HG03457 (cell line): ENCODE data around the gene MEF2A.
"Not testable (repeated sequence)": the region's sequence is repeated elsewhere in the genome, so short reads cannot be mapped to it uniquely, and the experiment has no call there.

Experiments
- ATAC-seq: cut with Tn5 transposase; IDR thresholded peaks from one replicate; pipeline ENCODE4 v1.9.1; 2021; ENCODE audit warnings: moderate number of reproducible peaks; ENCODE audit not compliant: unreplicated experiment

Gene MEF2A

DNA sequence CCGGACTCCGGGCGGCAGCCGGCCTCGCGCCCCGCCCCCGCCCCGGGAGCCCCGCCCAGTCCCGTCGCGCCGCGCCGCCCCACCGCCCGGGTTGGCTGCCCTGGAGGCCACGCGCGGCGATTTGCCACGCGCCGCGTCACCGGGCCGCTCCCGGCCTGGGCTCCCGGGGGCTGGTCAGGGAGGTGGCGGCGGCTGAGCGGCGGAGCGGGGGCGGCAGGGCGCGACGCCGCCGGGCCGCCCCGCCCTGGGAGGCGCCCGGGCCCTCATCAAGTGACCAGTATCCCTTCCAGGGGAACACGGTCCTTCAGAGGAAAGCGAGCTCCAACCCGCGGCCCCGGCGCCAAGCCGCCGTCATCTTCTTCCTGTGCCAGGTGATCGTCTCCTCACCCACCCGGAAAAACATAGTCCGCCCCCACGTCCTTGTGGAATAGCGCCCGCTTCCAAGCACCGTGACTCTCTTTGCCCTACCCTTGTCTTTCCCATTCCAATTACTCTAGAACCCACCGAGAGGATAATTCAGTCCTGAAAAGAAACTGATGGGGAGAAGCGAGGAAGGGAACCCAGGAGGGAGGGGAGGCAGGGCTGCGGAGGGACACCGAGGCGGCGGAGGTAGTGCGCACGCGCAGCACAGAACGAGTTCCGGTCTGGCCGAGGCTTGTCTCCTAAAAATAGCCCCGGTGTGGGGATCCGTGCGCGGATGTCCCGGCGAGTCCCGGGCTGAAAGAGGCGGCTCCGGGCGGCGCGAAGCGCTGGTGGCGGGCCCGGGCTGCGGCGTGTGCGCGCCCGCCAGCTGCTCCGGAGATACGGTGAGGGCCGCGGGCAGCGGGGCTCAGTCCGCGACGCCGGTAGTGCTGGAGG is at the start of gene MEF2A:
Gene MEF2A, plus strand, starts transcription at position 686 of the 858 bp plus-strand sequence. CDS start 67,136 bp downstream, outside the sequence.
- peak; percentile 37 for ATAC-seq

DNA sequence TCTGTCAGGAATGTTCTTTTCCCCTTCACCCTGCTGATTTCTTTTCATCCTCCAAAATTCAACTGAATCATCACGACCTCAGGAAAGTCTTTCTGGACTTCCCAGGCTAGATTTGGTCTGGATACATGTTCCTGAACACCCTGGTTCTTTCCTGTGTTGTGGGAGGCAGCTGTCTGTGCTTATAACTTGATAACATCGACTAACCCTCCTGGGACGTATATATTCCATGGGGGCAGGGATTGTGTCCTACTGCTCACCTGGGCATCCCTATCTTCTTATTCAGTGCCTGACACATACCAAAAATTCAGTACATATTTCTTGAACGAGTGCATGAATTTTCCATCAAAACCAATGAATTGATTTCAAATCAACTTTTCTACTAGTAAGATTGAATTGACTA is 47.6 kb upstream of the MEF2A start:
- no peak for ATAC-seq

GRCh38 chr15:99519366-99519765 is 46.4 kb upstream of the MEF2A start:
- ATAC-seq: not testable (repeated sequence)

DNA sequence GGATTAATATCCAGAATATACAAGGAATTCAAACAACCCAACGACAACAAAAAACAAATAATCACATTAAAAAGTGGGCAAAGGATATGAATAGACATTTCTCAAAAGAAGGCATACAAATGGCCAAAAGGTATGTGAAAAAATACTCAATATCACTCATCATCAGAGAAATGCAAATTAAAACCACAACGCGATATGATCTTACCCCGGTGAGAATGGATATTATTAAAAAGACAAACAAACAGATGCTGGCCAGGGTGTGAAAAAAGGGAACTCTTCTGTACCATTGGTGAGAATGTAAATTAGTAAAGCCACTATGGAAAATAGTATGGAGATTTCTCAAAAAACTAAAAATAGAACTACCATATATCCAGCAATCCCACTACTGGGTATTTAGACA is 43.5 kb upstream of the MEF2A start:
- no peak for ATAC-seq

DNA sequence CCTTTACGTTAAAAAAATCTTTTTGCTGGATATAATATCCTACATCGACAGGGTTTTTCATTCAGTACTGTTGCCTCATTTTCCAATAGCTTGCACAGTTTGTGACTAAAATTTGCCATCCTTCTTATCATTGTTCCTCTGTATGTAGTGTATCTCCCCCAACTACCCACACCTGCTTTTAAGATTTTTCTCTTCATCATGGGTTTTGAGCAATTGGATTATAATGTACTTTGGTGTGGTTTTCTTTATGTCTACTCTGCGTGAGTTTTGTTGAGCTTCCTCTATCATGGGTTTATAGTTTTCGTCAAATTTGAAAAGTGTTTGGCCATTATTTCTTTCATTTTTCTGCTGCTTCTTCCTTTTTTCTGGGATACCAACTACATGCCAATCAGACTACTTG is 39.6 kb upstream of the MEF2A start:
- ATAC-seq: no peak

DNA sequence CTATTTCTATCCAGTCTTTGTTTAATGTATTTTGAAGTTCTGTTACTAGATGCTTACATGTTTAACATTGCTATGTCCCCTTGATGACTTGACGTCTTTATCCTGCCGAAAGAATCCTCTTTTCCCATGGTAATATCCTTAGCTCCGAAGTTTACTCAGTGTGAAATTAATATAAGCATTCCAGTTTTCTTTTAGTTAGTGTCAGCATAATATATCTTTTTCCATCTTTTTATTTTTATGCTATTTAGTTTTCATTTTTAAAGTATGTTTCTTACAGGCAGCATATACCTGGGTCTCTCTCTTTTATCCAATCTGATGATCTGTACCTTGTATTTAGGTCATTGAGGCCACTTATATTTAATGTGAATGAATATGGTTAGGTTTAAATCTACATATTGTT is 39.1 kb upstream of the MEF2A start:
- no peak for ATAC-seq

DNA sequence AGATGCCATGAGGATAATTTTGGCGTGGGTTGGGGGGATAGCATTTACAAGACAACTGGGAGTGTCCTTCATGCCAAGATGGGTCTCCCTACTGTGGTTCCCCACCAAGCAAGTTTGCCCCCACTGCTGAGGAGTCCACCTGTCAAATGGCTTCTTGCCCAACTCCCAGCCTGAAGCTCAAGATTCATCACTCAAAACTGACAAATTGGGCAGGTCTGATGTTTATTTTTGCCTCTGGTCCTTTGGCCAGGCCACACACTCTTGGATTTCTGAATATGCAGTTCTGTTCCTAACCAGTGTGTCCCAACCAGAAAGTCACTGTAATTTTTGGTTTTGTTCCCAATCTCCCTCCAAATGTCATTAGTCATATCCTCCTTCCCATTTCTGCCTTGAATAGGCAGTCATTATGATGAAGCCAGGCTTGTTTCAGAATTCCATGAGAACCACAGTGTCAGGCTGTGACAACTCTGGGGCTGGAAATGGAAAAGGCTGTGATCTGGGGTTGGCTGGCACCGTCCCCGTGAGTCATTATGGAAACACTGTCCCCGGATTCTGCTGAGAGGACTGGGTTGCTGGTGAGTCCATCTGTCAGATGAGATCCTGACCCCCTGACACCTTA is 29.3 kb upstream of the MEF2A start:
- ATAC-seq: no peak

GRCh38 chr15:99537344-99537743 is 28.4 kb upstream of the MEF2A start:
- no peak for ATAC-seq

DNA sequence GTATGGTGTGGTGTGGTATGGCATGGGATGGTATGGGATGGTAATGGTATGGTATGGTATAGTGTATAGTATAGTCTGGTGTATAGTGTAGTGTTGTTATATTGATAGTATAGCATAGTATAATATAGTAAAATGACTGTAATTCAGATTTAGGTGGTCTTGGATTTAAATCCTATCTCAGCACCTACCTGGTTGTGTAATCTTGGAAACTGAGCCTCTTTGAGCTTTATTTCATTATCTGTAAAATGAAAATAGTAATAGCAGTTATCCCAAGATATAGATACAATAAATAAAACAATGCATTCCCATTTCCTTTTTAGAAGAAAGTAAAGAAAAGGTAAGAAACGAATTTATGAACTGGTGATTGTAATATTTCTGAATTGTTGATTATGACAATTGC is 27.5 kb upstream of the MEF2A start:
- no peak for ATAC-seq

- no peak for ATAC-seq
Observed at GRCh38 chr15:99542828-99543227, 23.0 kb upstream of the MEF2A start.

- ATAC-seq: no peak
Observed at GRCh38 chr15:99545605-99546004, 20.2 kb upstream of the MEF2A start.

DNA sequence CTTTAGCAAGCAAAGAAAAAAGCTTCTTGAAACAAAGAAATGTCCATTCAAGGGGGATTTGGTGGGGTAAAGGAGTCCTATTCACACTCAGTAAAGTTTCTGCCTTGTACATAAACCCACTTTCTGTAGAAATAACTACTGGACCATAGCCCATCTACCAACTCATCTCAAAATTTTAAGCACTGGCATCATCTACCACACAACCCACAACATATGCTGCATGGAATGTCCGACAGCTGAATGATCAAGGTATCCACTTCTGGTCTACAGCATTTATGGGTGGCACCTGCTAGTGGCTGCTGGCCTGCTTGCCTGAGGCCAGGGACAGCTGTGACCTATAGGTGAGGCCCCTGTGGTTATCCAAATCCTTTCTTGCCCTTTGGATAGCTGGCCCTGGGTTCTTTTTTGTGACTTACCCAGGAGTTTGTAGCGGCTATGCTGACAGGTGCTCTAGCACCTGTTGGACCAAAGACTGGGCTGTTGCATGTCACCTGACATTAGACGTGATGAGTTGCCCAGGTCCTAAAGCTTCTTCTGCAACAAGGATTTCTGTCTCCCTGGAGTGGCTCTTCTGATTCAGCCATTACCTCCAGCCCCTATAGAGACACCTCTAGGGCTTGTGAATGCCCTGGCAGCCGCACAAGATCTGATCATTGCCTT is 19.2 kb upstream of the MEF2A start:
- no peak for ATAC-seq

DNA sequence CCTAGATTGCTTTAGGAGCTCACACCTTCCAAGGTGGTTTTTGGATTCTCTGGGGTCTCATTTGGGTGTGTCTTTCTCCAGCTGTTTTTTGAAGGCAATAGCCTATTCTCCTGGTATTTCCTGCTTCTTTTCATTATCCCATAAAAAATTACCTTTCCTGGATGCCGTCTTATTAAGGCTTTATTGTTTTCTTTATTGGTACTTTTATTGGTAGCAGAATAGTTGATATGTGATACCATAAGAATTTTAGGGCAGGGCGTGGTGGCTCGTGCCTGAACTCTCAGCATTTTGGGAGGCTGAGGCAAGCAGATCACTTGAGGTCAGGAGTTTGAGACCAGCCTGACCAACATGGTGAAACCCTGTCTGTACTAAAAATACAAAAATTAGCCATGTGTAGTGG is 18.3 kb upstream of the MEF2A start:
- no peak for ATAC-seq

GRCh38 chr15:99550077-99550476 is 15.7 kb upstream of the MEF2A start:
- ATAC-seq: no peak

- ATAC-seq: no peak
Observed at GRCh38 chr15:99552111-99552510, 13.7 kb upstream of the MEF2A start.

GRCh38 chr15:99554880-99555488 is 10.8 kb upstream of the MEF2A start:
- ATAC-seq: no peak

DNA sequence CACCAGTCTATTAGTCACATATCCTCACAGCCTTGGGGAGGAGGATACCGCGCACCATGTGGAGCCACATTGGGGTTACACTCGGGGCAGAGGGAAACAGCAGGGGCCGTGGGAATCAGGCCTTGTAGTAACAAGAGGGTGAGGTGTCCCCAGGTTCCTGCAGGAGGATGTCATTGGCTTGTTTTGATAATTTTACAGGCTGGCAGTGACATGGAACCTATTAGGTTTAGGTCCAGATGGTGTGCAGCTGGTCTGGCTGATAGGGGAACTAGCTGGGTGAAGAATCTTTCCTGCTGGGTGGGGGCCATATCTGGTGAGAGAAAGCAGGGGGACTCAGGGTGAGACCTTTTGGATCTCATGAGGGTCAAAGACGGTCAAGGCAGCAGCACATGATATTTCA is 9.8 kb upstream of the MEF2A start:
- no peak for ATAC-seq

GRCh38 chr15:99556578-99556977 is 9.2 kb upstream of the MEF2A start:
- ATAC-seq: no peak

- no peak for ATAC-seq
Observed at GRCh38 chr15:99558084-99558483, 7.7 kb upstream of the MEF2A start.

- ATAC-seq: no peak
Observed at GRCh38 chr15:99558571-99558970, 7.2 kb upstream of the MEF2A start.

DNA sequence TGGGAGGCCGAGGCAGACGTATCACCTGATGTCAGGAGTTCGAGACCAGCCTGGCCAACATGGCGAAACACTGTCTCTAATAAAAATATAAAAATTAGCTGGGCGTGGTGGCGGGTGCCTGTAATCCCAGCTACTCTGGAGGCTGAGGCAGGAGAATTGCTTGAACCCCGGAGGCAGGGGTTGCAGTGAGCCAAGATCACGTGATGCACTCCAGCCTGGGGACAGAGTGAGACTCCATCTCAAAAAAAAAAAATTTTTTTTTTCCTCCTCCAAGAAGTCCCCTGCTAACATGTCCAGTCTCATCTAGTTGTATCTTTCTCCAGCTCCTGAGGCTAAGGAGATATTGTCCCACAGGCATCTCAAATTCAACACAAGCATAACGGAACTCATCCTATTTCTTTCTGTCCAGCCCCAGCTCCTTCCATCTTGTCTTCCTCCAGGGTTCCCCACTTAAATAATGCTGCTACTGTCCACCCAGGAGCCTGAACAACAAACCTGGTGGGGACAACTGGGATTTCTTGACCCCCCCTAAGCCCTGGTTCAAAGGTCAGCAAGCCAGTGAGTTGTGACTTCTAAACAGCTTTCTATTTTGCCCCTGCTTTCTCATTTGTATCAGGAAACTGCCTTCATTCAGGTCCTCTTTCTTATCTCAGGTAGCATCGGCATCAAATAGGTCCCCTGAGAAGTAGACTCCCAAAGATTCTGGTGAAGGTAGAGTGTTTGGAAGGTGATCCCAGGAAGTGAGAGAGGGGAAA is 4.1 kb upstream of the MEF2A start:
- no peak for ATAC-seq
